ENCODE data around the gene PSMD8.

DNA sequence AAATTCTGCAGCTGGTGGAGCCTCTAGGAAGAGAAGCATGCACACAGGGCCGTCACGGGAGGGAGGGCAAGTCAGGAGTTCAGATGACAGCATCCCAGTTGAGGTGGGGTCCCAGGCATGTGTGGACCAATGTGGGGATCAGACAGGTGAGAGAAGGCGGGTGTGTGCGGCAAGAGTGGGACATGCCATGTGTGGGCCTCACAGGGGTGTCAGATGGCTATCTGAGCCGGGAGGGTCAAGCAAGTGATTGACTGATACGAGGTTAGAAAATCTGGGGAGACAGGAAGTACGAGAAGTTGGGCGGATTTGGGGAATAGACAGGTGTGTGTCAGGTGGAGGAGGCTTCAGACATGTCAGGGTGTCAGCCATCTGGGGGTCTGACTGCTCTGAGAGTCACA lies 42.8 kb downstream of the PSMD8 start:
- no peak for TF ChIP-seq POLR2AphosphoS5 (IDR thresholded peaks at IDR 0.05; ENCODE audit: low read depth, low read length)
- no peak for TF ChIP-seq POLR2A (IDR thresholded peaks at IDR 0.05; ENCODE audit: low read depth, low read length)

Data from GM12892 (cell line).